ENCODE results near the gene SYAP1. TPM values are rescaled to one million over a fixed set of nuclear protein-coding genes. Genes with fewer than 3 reads are reported as not detected.

The SYAP1 gene
- total and polyA plus RNA-seq, 2 donors (not counting 1 experiment from before 2014, with no cell fraction given), result 19.4 to 49.7 TPM

- Histone ChIP-seq H3K9ac (ENCODE audit: insufficient read depth, low read length) (no peak overlapping the region), H3K4me1 (ENCODE audit: control insufficient read depth, extremely low read depth, insufficient read depth, low read length) (no peaks in the 10 kb centered on the region), H2AFZ (ENCODE audit: low read length) (peak overlapping the region; percentile 24), H3K27me3 (ENCODE audit: control insufficient read depth, insufficient read depth, low read length) (no peaks in the 10 kb centered on the region), H3K27ac (ENCODE audit: insufficient read depth, low read length) (no peak overlapping the region), H4K20me1 (ENCODE audit: control insufficient read depth, extremely low read depth, insufficient read depth, low read length) (no peaks in the 10 kb centered on the region), H3K79me2 (ENCODE audit: control insufficient read depth, insufficient read depth, low read length) (no peaks in the 10 kb centered on the region), H3K36me3 (ENCODE audit: control insufficient read depth, insufficient read depth, low read length) (no peaks in the 10 kb centered on the region), H3K4me3 (replicated peaks in 1 of 4; ENCODE audit: control extremely low read depth in 1 of 4, insufficient read depth in 1 of 4, low read depth in 3 of 4, low read length in 4 of 4) (peak overlapping the region; percentile 62 to 67 (median 64)), H3K9me3 (ENCODE audit: control insufficient read depth, insufficient read depth, low read depth, low read length) (no peaks in the 10 kb centered on the region), H3K4me2 (ENCODE audit: extremely low read depth, insufficient read depth, low read length) (peak overlapping the region; percentile 77)
- DNase-seq (ENCODE audit: low read depth in 2 of 2), result peak in 1 of 2 donors; percentile 3
- no peak for TF ChIP-seq CTCF (conservative IDR thresholded peaks at IDR 0.05 in 1 of 2, IDR thresholded peaks at IDR 0.05 in 1 of 2; ENCODE audit: low read depth in 1 of 2, low read length in 2 of 2)
- TF ChIP-seq EZH2 (IDR thresholded peaks at IDR 0.05; ENCODE audit: low read length, missing control alignments), result no peak
Observed at GRCh38 chrX:16711219-16711811, 8.1 kb upstream of the SYAP1 start.

GRCh38 chrX:16711893-16712547 lies 7.4 kb upstream of the SYAP1 start:
- Histone ChIP-seq H3K9ac (ENCODE audit: insufficient read depth, low read length) (peak overlapping the region; percentile 65), H3K4me1 (ENCODE audit: control insufficient read depth, extremely low read depth, insufficient read depth, low read length) (no peaks in the 10 kb centered on the region), H3K27me3 (ENCODE audit: control insufficient read depth, insufficient read depth, low read length) (no peaks in the 10 kb centered on the region), H3K79me2 (ENCODE audit: control insufficient read depth, insufficient read depth, low read length) (no peaks in the 10 kb centered on the region), H3K4me2 (ENCODE audit: extremely low read depth, insufficient read depth, low read length) (peak overlapping the region; percentile 95), H4K20me1 (ENCODE audit: control insufficient read depth, extremely low read depth, insufficient read depth, low read length) (no peaks in the 10 kb centered on the region), H2AFZ (ENCODE audit: low read length) (peak overlapping the region; percentile 65), H3K9me3 (ENCODE audit: control insufficient read depth, insufficient read depth, low read depth, low read length) (no peaks in the 10 kb centered on the region), H3K27ac (ENCODE audit: insufficient read depth, low read length) (peak overlapping the region; percentile 57), H3K36me3 (ENCODE audit: control insufficient read depth, insufficient read depth, low read length) (no peaks in the 10 kb centered on the region), H3K4me3 (replicated peaks in 1 of 4; ENCODE audit: control extremely low read depth in 1 of 4, insufficient read depth in 1 of 4, low read depth in 3 of 4, low read length in 4 of 4) (peak overlapping the region; percentile 64 to 68 (median 66))
- TF ChIP-seq CTCF (conservative IDR thresholded peaks at IDR 0.05 in 1 of 2, IDR thresholded peaks at IDR 0.05 in 1 of 2; ENCODE audit: low read depth in 1 of 2, low read length in 2 of 2), result no peak
- no peak for TF ChIP-seq EZH2 (IDR thresholded peaks at IDR 0.05; ENCODE audit: low read length, missing control alignments)
- DNase-seq (ENCODE audit: low read depth in 2 of 2), result no peak

GRCh38 chrX:16712548-16713155 lies 6.8 kb upstream of the SYAP1 start, which contains the start of gene CTPS2:
Gene CTPS2, minus strand, starts transcription at chrX:16712669. Its CDS starts 9,767 bp downstream, at chrX:16702902.
- H3K4me2 ChIP-seq (ENCODE audit: extremely low read depth, insufficient read depth, low read length), result peak within 1 kb of the TSS; percentile 95
- H3K4me3 ChIP-seq (replicated peaks in 1 of 4; ENCODE audit: control extremely low read depth in 1 of 4, insufficient read depth in 1 of 4, low read depth in 3 of 4, low read length in 4 of 4), result peak within 1 kb of the TSS; percentile 64 to 68 (median 66)
- H3K27ac ChIP-seq (ENCODE audit: insufficient read depth, low read length), result peak within 1 kb of the TSS; percentile 57
- TF ChIP-seq CTCF (conservative IDR thresholded peaks at IDR 0.05 in 1 of 2, IDR thresholded peaks at IDR 0.05 in 1 of 2; ENCODE audit: low read depth in 1 of 2, low read length in 2 of 2), result no peak
- no peak for TF ChIP-seq EZH2 (IDR thresholded peaks at IDR 0.05; ENCODE audit: low read length, missing control alignments)
- no peaks in the 10 kb centered on the region for H3K79me2 ChIP-seq (ENCODE audit: control insufficient read depth, insufficient read depth, low read length)
- H3K9me3 ChIP-seq (ENCODE audit: control insufficient read depth, insufficient read depth, low read depth, low read length), result no peaks in the 10 kb centered on the region
- H3K36me3 ChIP-seq (ENCODE audit: control insufficient read depth, insufficient read depth, low read length), result no peaks in the 10 kb centered on the region
- H2AFZ ChIP-seq (ENCODE audit: low read length), result peak within 1 kb of the TSS; percentile 88
- H3K27me3 ChIP-seq (ENCODE audit: control insufficient read depth, insufficient read depth, low read length), result no peaks in the 10 kb centered on the region
- DNase-seq (ENCODE audit: low read depth in 2 of 2), result peak; percentile 53 to 61
- no peaks in the 10 kb centered on the region for H4K20me1 ChIP-seq (ENCODE audit: control insufficient read depth, extremely low read depth, insufficient read depth, low read length)
- no peaks in the 10 kb centered on the region for H3K4me1 ChIP-seq (ENCODE audit: control insufficient read depth, extremely low read depth, insufficient read depth, low read length)
- peak within 1 kb of the TSS; percentile 65 for H3K9ac ChIP-seq (ENCODE audit: insufficient read depth, low read length)

All from fibroblast of lung (primary cell).